Calu3 (cell line): Measurements from ENCODE around the gene FOXP1. TPM values are rescaled to one million over a fixed set of nuclear protein-coding genes. Genes with fewer than 3 reads are reported as not detected.

Experiments used
- BruUV-seq: library from RNA; stranded (reverse); fragments of 400-500 nt; replicated peaks from 2 replicates; lab custom pipeline; 2021; lab: Mats Ljungman, UMichigan
- CTCF ChIA-PET: fragments of 300-600 bp; sonication (Branson Sonifier 250); formaldehyde crosslinking; loops from one replicate; lab custom pipeline; 2022; ENCODE audit warnings: antibody characterized with exemption; lab: Charles Lee
- DNase-seq: peaks from one replicate; pipeline ENCODE4 v3.0.0; 2022
- H3K27ac Mint-ChIP-seq: one replicate; pipeline ENCODE4 v1.8.0; 2022; ENCODE audit warnings: mixed read lengths; ENCODE audit not compliant: unreplicated experiment
- H3K27me3 Mint-ChIP-seq: one replicate; pipeline ENCODE4 v1.8.0; 2022; ENCODE audit warnings: mixed read lengths; ENCODE audit not compliant: unreplicated experiment
- H3K36me3 Mint-ChIP-seq: one replicate; pipeline ENCODE4 v1.8.0; 2022; ENCODE audit warnings: mild to moderate bottlenecking, moderate library complexity, mixed read lengths; ENCODE audit not compliant: insufficient read depth, unreplicated experiment
- H3K4me1 Mint-ChIP-seq: one replicate; pipeline ENCODE4 v1.8.0; 2022; ENCODE audit warnings: mild to moderate bottlenecking, low read depth, mixed read lengths; ENCODE audit not compliant: unreplicated experiment
- H3K4me3 Mint-ChIP-seq: one replicate; pipeline ENCODE4 v1.8.0; 2022; ENCODE audit warnings: mild to moderate bottlenecking, low read depth, moderate library complexity, mixed read lengths; ENCODE audit not compliant: unreplicated experiment
- H3K9me3 Mint-ChIP-seq: one replicate; pipeline ENCODE4 v1.8.0; 2022; ENCODE audit warnings: low read depth, mixed read lengths; ENCODE audit not compliant: unreplicated experiment
- CTCF ChIP-seq: fragments of 200-600 bp; IDR thresholded peaks from one replicate; pipeline ENCODE4 v1.8.0; 2022; ENCODE audit warnings: antibody characterized with exemption; ENCODE audit not compliant: unreplicated experiment
- intact Hi-C: fragments of 100-400 bp; cut with micrococcal nuclease; formaldehyde crosslinking; loops from one replicate; pipeline ENCODE4 v1.10.0; 2022; ENCODE audit not compliant: unreplicated experiment
- total RNA-seq: library from RNA; stranded (reverse); gene quantifications from 2 replicates; pipeline ENCODE4 v1.2.3, GENCODE V29; 2022

Gene FOXP1
- total RNA-seq, 1 experiment from 2014 or later = 82.8 TPM

GRCh38 chr3:71488882-71489281 is 94.6 kb downstream of the FOXP1 start:
- Mint-ChIP-seq H3K36me3 (no peaks in the 10 kb centered on the region), H3K4me1 (no peaks in the 10 kb centered on the region), H3K27me3 (no peaks in the 10 kb centered on the region), H3K9me3 (peaks cover 2% of the 10 kb centered on the region), H3K4me3 (no peak overlapping the region), H3K27ac (no peak overlapping the region)
- DNase-seq = no peak
- no peak for TF ChIP-seq CTCF
- intact Hi-C loops = no loop called here
- CTCF ChIA-PET = no interaction called here
- no TSS peak for BruUV-seq

DNA sequence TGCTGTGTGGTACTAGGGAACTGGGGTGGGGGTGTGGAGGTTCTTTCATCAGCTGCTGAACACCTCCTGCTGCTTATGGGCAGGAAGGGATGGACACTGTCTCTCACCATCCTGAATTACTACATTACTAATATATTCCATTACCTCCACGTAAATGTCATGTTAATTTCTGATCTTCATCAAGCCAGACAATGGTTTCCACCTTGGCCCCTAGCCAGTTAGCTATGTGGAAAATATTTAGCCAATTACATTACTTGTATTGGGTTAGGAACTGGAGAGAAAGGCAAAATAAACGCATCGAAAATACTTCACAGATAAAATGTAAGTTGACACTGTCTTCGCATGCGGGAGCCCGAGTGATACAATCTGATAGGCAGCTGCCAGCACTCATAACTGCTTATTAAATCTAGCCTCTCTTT is 95.1 kb downstream of the FOXP1 start:
- CTCF ChIA-PET = no interaction called here
- intact Hi-C loops = no loop called here
- Mint-ChIP-seq H3K27ac (no peak overlapping the region), H3K27me3 (no peaks in the 10 kb centered on the region), H3K36me3 (no peaks in the 10 kb centered on the region), H3K4me3 (no peak overlapping the region), H3K4me1 (no peaks in the 10 kb centered on the region), H3K9me3 (peaks cover 2% of the 10 kb centered on the region)
- no TSS peak for BruUV-seq
- no peak for DNase-seq
- TF ChIP-seq CTCF = no peak

- H3K9me3 Mint-ChIP-seq = peaks cover under 1% of the 10 kb centered on the region
- no peak for TF ChIP-seq CTCF
- no peak overlapping the region for H3K27ac Mint-ChIP-seq
- CTCF ChIA-PET = no interaction called here
- H3K36me3 Mint-ChIP-seq = no peaks in the 10 kb centered on the region
- BruUV-seq = no TSS peak
- intact Hi-C loops = no loop called here
- DNase-seq = no peak
- H3K4me1 Mint-ChIP-seq = no peaks in the 10 kb centered on the region
- no peaks in the 10 kb centered on the region for H3K27me3 Mint-ChIP-seq
- H3K4me3 Mint-ChIP-seq = no peak overlapping the region
Observed at GRCh38 chr3:71487418-71487817, 96.1 kb downstream of the FOXP1 start.

- no peaks in the 10 kb centered on the region for H3K4me1 Mint-ChIP-seq
- no peaks in the 10 kb centered on the region for H3K36me3 Mint-ChIP-seq
- CTCF ChIA-PET = no interaction called here
- no peak overlapping the region for H3K4me3 Mint-ChIP-seq
- TF ChIP-seq CTCF = no peak
- H3K9me3 Mint-ChIP-seq = no peaks in the 10 kb centered on the region
- intact Hi-C loops = no loop called here
- no peak for DNase-seq
- no TSS peak for BruUV-seq
- no peak overlapping the region for H3K27ac Mint-ChIP-seq
- no peaks in the 10 kb centered on the region for H3K27me3 Mint-ChIP-seq
Observed at GRCh38 chr3:71486831-71487230, 96.7 kb downstream of the FOXP1 start.
